KOPT-K1 (cell line): ENCODE results near the gene ABCB1.
"Not testable (repeated sequence)": the region's sequence is repeated elsewhere in the genome, so short reads cannot be mapped to it uniquely, and the experiment has no call there.

Experiments
- H3K27ac ChIP-seq: fragments of 200-600 bp; sonication (generic); 2 replicates; pipeline ENCODE4 v1.5.1; 2016; ENCODE audit warnings: antibody characterized with exemption, mild to moderate bottlenecking, low read depth, low read length; ENCODE audit not compliant: poor library complexity, severe bottlenecking
- H3K36me3 ChIP-seq: fragments of 200-600 bp; sonication (generic); 2 replicates; pipeline ENCODE4 v1.5.1; 2017; ENCODE audit warnings: antibody characterized with exemption, mild to moderate bottlenecking, low read length, moderate library complexity; ENCODE audit not compliant: insufficient read depth
- H3K9me3 ChIP-seq: fragments of 200-600 bp; sonication (generic); 2 replicates; pipeline ENCODE4 v1.5.1; 2017; ENCODE audit warnings: antibody characterized with exemption, low read length, mild to moderate bottlenecking; ENCODE audit not compliant: insufficient read depth, poor library complexity, severe bottlenecking

Gene ABCB1

GRCh38 chr7:87475359-87476178, 125.1 kb downstream of the ABCB1 start, which contains the start of gene ABCB4:
ABCB4 (minus strand) TSS chr7:87475680; CDS start chr7:87475465, 215 bp downstream.
- Histone ChIP-seq H3K36me3 (no peaks in the 10 kb centered on the region), H3K9me3 (no peaks in the 10 kb centered on the region), H3K27ac (no peak within 1 kb of the TSS)

DNA sequence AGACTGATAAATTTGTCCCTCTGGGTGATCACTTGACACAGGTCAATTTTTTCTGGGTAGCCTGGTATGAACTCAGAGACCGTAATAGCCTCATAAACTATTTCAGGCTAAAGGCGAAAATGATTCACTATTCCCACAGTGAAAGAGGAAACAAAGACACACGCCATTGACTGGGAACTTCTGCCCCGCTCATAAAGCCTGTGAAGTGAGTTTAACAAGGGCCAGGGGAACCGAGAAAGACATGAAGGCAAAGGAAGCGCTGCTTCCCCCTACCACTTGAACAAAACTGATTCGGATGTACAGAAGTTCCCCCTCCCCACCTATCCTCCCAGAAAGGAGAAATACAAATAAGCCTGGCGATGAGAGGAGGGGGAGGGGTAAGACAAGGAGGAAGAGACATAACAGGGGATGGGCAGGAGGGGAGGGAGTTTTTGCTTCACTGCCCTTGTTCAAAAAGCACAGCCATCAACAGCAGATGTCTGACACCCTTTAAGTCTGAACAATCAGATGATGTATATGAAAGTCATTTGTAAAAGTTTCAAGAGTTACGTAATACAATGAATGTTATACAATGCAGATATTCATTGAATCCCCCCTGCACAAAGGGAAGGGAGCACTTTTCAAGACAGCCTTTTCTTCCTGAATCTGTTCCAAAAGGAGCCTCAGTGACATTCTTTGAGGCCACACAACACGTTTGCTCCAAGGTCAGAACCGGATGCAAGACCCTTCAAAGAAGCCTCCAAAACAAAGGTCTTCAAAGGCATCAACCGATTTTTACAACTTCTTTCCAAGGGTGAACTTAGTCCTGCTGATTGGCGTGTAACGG, 125.9 kb downstream of the ABCB1 start:
- Histone ChIP-seq H3K27ac (no peak overlapping the region), H3K36me3 (no peaks in the 10 kb centered on the region), H3K9me3 (no peaks in the 10 kb centered on the region)

DNA sequence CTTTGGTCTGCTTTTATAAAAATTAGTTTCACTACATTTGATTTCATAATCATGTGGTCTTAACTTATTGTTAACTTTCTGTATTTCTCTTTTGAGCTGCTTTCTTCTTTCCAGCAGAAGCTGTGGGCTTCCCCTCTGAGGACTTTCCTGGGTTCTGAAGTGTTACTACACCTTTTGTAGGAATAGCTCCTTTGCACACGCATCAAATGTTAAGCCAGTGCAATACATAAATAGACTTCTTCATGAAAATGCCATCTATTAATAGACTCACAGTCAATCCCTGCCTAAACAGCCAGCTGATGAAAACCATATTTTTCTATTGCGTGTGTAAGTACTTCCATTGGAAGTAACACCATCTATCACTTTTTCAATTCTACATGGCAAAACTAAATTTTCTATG, 126.7 kb downstream of the ABCB1 start:
- Histone ChIP-seq H3K9me3 (no peaks in the 10 kb centered on the region), H3K36me3 (no peaks in the 10 kb centered on the region), H3K27ac (no peak overlapping the region)

DNA sequence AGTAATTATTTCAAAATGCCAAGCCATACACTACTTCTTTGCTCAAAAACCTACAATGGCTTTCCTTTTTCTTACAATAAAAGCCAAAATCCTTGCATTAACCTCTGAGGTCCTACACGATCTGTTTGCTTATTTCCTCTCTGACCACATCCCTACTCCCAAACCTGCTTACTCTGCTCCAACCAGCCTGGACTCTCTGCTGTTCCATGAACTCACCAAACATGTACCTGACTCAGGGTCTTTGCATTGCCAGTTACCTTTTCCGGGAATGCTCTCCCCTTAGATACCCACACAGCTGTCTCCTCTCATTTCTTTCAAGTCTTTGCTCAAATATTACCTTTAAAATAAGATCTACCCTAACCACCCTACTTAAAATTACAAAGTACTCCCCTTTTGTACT, 127.5 kb downstream of the ABCB1 start:
- Histone ChIP-seq H3K9me3 (no peaks in the 10 kb centered on the region), H3K27ac (no peak overlapping the region), H3K36me3 (no peaks in the 10 kb centered on the region)

- Histone ChIP-seq H3K27ac (no peak overlapping the region), H3K36me3 (no peaks in the 10 kb centered on the region), H3K9me3 (no peaks in the 10 kb centered on the region)
Measured at GRCh38 chr7:87471473-87471872, 129.2 kb downstream of the ABCB1 start.

GRCh38 chr7:87469204-87469603, 131.5 kb downstream of the ABCB1 start:
- not testable (repeated sequence) for H3K9me3 ChIP-seq, H3K27ac ChIP-seq, H3K36me3 ChIP-seq

- H3K9me3 ChIP-seq, H3K27ac ChIP-seq, H3K36me3 ChIP-seq: not testable (repeated sequence)
Measured at GRCh38 chr7:87465534-87465880, 135.2 kb downstream of the ABCB1 start.

DNA sequence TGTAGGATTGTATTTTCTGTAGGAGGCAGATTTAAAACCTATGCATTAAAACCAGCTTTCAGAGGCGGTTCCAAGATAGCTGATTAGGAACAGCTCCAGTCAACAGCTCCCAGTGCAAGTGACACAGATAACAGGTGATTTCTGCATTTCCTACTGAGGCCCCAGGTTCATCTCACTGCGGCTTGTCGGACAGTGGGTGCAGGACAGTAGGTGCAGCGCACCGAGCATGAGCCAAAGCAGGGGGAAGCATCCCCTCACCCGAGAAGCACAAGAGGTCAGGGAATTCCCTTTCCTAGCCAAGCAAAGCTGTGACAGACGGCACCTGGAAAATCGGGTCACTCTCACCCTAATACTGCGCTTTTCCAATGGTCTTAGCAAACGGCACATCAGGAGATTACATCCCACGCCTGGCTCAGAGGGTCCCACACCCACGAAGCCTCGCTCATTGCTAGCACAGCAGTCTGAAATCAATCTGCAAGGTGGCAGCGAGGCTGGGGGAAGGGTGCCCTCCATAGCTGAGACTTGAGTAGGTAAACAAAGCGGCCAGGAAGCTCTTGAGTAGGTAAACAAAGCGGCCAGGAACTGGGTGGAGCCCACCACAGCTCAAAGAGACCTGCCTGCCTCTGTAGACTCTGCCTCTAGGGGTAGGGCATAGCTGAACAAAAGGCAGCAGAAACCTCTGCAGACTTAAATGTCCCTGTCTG, 135.7 kb downstream of the ABCB1 start:
- H3K27ac ChIP-seq, H3K36me3 ChIP-seq, H3K9me3 ChIP-seq: not testable (repeated sequence)

- Histone ChIP-seq H3K27ac (no peak overlapping the region), H3K36me3 (no peaks in the 10 kb centered on the region), H3K9me3 (no peaks in the 10 kb centered on the region)
Measured at GRCh38 chr7:87463982-87464381, 136.7 kb downstream of the ABCB1 start.

- not testable (repeated sequence) for H3K9me3 ChIP-seq
Measured at GRCh38 chr7:87460444-87460843, 140.2 kb downstream of the ABCB1 start.

DNA sequence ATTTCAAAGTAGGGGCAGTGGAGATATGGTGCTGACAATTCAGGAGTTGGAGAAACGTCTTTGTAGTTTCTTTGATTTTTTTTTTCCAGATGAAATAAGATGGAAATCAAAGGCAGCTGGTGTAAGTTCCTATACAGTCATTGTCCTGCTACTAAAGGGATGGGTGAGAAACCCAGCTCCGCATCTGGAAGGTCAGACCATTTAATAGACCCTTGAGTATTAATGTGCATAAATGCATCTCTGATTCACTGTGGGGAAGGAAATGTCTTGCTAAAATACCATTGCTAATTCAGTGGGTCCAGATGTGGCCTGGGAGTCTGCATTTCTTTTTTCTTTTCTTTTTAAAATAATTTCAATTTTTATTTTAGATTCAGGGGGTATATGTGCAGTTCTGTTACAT, 140.7 kb downstream of the ABCB1 start:
- no peaks in the 10 kb centered on the region for H3K9me3 ChIP-seq
- H3K36me3 ChIP-seq, result no peaks in the 10 kb centered on the region
- H3K27ac ChIP-seq, result no peak overlapping the region

More at GRCh38 chr7:87460444-87460843, 140.2 kb downstream of the ABCB1 start:
- H3K27ac ChIP-seq, H3K36me3 ChIP-seq: not testable (repeated sequence)

DNA sequence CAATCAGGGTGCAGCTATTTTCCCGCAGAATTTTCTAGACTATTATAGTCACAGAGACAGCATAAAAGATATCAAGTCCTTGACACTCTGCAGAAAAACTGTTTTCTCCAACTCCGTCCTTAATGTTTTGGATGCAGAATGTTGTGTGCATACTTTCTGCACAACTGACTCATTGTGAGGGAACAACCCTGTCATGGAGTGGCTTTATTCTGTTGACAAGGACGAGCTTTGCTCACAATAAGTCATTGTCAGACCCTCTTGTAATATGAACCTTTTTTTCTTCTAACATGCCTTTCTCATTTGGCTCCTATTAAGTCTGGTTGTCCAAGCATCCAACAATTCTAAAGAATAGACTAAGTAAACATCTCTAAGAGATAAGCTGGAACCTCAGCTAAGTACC, 142.5 kb downstream of the ABCB1 start:
- Histone ChIP-seq H3K9me3 (no peaks in the 10 kb centered on the region), H3K27ac (no peak overlapping the region), H3K36me3 (no peaks in the 10 kb centered on the region)

DNA sequence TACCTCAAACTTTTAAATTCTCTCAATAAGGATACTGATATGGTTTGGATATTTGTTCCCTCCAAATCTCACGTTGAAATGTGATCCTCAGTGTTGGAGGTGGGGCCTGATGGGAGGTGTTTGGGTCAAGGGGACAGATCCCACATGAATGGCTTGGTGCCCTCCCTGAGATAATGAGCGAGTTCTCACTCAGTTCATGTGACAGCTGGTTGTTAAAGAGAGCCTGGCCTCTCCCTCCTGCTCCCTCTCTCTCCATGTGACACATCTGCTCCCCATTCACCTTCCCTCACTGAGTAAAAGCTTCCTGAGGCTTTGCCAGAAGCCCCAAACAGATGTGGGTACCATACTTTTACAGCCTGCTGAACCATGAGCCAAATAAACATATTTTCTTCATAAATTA, 144.4 kb downstream of the ABCB1 start:
- no peak overlapping the region for H3K27ac ChIP-seq
- H3K9me3 ChIP-seq, result no peaks in the 10 kb centered on the region
- no peaks in the 10 kb centered on the region for H3K36me3 ChIP-seq
